LNCAP (cell line): ENCODE results near the gene DGKQ.

Source experiments
- TF ChIP-seq, protein P1 (sequence below): fragments of 450-650 bp; IDR thresholded peaks from 2 replicates; pipeline ENCODE4 v1.5.1; 2017; ENCODE audit warnings: mild to moderate bottlenecking

The DGKQ gene

GRCh38 chr4:917466-917865 lies 55.9 kb downstream of the DGKQ start:
- TF ChIP-seq, protein P1, sequence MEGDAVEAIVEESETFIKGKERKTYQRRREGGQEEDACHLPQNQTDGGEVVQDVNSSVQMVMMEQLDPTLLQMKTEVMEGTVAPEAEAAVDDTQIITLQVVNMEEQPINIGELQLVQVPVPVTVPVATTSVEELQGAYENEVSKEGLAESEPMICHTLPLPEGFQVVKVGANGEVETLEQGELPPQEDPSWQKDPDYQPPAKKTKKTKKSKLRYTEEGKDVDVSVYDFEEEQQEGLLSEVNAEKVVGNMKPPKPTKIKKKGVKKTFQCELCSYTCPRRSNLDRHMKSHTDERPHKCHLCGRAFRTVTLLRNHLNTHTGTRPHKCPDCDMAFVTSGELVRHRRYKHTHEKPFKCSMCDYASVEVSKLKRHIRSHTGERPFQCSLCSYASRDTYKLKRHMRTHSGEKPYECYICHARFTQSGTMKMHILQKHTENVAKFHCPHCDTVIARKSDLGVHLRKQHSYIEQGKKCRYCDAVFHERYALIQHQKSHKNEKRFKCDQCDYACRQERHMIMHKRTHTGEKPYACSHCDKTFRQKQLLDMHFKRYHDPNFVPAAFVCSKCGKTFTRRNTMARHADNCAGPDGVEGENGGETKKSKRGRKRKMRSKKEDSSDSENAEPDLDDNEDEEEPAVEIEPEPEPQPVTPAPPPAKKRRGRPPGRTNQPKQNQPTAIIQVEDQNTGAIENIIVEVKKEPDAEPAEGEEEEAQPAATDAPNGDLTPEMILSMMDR: no peak

GRCh38 chr4:915595-915994 lies 57.8 kb downstream of the DGKQ start:
- TF ChIP-seq, protein P1: no peak

DNA sequence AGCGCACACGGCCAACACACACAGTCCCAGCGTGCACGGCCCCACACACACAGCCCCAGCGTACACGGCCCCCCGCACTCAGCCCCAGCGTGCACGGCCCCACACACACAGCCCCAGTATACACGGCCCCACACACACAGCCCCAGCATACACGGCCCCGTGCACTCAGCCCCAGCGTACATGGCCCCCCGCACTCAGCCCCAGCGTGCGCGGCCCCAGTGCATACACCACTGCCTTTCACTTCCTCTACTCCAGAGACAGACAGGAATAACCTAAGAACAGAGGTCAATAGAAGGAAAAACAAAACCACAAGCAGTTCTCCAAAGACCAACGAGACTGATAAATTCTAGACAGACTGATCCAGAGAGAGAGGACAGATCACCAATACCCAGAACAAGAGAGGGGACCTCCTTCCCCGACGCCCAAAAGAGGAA lies 58.3 kb downstream of the DGKQ start:
- TF ChIP-seq, protein P1: no peak

GRCh38 chr4:914531-914930 lies 58.8 kb downstream of the DGKQ start:
- TF ChIP-seq, protein P1: no peak

GRCh38 chr4:913280-913618 lies 60.1 kb downstream of the DGKQ start:
- TF ChIP-seq, protein P1: no peak

- TF ChIP-seq, protein P1: no peak
These were observed 60.7 kb downstream of the DGKQ start for GRCh38 chr4:912548-913279.

DNA sequence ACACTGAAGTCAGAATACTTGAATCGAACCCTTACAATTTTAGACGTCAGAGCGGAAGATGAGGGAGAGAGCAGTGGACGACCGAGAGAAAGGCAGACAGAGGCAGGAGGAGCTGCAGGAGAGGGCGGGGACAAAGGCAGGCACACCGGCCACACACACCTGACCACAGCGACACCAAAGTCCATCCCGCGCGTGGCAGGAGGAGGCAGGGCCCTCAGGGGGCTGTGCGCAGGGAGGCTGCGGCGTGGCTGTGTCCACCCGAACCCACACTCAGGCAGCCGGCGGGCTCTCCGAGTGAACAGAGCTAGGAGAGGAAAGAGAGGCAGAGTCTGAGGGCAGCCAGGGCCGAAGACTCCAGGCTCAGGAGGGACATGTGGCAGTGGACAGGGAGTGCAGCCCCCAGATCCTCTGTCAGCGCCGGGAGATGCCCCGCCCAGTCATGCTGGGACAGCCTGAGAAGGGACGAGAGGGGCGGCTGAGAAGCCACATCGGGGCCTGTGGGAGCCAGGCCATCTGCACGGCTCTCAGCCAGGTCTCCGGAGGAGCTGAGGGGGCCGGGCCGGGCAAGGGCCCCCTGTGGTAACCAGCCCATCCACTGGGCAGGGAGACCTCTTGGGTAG lies 61.4 kb downstream of the DGKQ start:
- TF ChIP-seq, protein P1: no peak
